Liver (tissue), 9 donors: Measurements from ENCODE around the gene KCNIP1. TPM values are rescaled to one million over a fixed set of nuclear protein-coding genes. Genes with fewer than 3 reads are reported as not detected.

ENCODE experiments used
- DNase-seq: peaks from one replicate; pipeline ENCODE4 v3.0.0-alpha.2; 2017; ENCODE audit warnings: low spot score
- H3K27ac ChIP-seq, 2 donors: one replicate each; pipeline ENCODE4 v1.7.0; 2013; ENCODE audit warnings: inconsistent platforms in 2 of 2, low read length in 2 of 2, control low read depth in 1 of 2, low read depth in 1 of 2, mild to moderate bottlenecking in 1 of 2
- H3K27me3 ChIP-seq, 4 donors: one replicate each; pipeline versions ENCODE4 v1.6.1 to v1.7.0; 2013; ENCODE audit warnings: low read length in 3 of 4, inconsistent platforms in 1 of 4, mild to moderate bottlenecking in 1 of 4, moderate library complexity in 1 of 4; ENCODE audit not compliant: control insufficient read depth in 4 of 4, insufficient read depth in 4 of 4
- H3K36me3 ChIP-seq, 4 donors: one replicate each; pipeline versions ENCODE4 v1.6.1 to v1.7.0; 2013; ENCODE audit warnings: low read length in 3 of 4, mild to moderate bottlenecking in 3 of 4, low read depth in 1 of 4, moderate library complexity in 1 of 4; ENCODE audit not compliant: control insufficient read depth in 4 of 4, insufficient read depth in 3 of 4
- H3K4me1 ChIP-seq, 4 donors: one replicate each; pipeline versions ENCODE4 v1.6.1 to v1.7.0; 2013; ENCODE audit warnings: low read length in 3 of 4, mild to moderate bottlenecking in 3 of 4, moderate library complexity in 1 of 4; ENCODE audit not compliant: control insufficient read depth in 4 of 4, insufficient read depth in 4 of 4
- H3K4me3 ChIP-seq, 3 donors: one replicate each; pipeline versions ENCODE4 v1.6.1 to v1.7.0; 2013; ENCODE audit warnings: low read length in 3 of 3, control low read depth in 1 of 3, low read depth in 1 of 3, mild to moderate bottlenecking in 1 of 3
- H3K9ac ChIP-seq, 2 donors: one replicate each; pipeline ENCODE4 v1.7.0; 2013; ENCODE audit warnings: low read length in 2 of 2, mild to moderate bottlenecking in 2 of 2, moderate library complexity in 2 of 2, control low read depth in 1 of 2, low read depth in 1 of 2
- H3K9me3 ChIP-seq, 4 donors: one replicate each; pipeline versions ENCODE4 v1.6.1 to v1.7.0; 2013; ENCODE audit warnings: low read length in 3 of 4; ENCODE audit not compliant: control insufficient read depth in 4 of 4
- ATF3 ChIP-seq: IDR thresholded peaks from 2 replicates; pipeline ENCODE4 v1.6.1; 2016; ENCODE audit warnings: antibody characterized with exemption
- CTCF ChIP-seq: fragments of 150-350 bp; IDR thresholded peaks from 2 replicates; pipeline ENCODE4 v1.5.1; 2017; ENCODE audit warnings: improper control_type of control experiment, low read depth, low read length; ENCODE audit not compliant: missing input control
- EGR1 ChIP-seq, 2 donors: IDR thresholded peaks; 2 replicates each; pipeline ENCODE4 v1.6.1; 2016 to 2018; ENCODE audit warnings: antibody characterized with exemption in 2 of 2, low read depth in 2 of 2
- FOXA1 ChIP-seq: IDR thresholded peaks from 2 replicates; pipeline ENCODE4 v1.6.1; 2016; ENCODE audit warnings: antibody characterized with exemption
- FOXA2 ChIP-seq: IDR thresholded peaks from 2 replicates; pipeline ENCODE4 v1.6.1; 2016; ENCODE audit warnings: antibody characterized with exemption
- GABPA ChIP-seq, 2 donors: IDR thresholded peaks in 1 of 2; conservative IDR thresholded peaks in 1 of 2; 2 replicates each; pipeline ENCODE4 v1.6.1; 2016; ENCODE audit warnings: antibody characterized with exemption in 2 of 2, mild to moderate bottlenecking in 1 of 2, moderate library complexity in 1 of 2
- NR2F2 ChIP-seq: IDR thresholded peaks from 2 replicates; pipeline ENCODE4 v1.6.1; 2016; ENCODE audit warnings: antibody characterized with exemption
- RAD21 ChIP-seq, 2 donors: IDR thresholded peaks; 2 replicates each; pipeline ENCODE4 v1.6.1; 2016; ENCODE audit warnings: antibody characterized with exemption in 2 of 2, mild to moderate bottlenecking in 2 of 2
- REST ChIP-seq: IDR thresholded peaks from 2 replicates; pipeline ENCODE4 v1.6.1; 2016; ENCODE audit warnings: antibody characterized with exemption, mild to moderate bottlenecking
- RXRA ChIP-seq, 2 donors: IDR thresholded peaks; 2 replicates each; pipeline ENCODE4 v1.6.1; 2017 to 2018; ENCODE audit warnings: antibody characterized with exemption in 2 of 2, mild to moderate bottlenecking in 1 of 2
- SP1 ChIP-seq: IDR thresholded peaks from 2 replicates; pipeline ENCODE4 v1.6.1; 2018; ENCODE audit warnings: antibody characterized with exemption, mild to moderate bottlenecking
- TAF1 ChIP-seq: conservative IDR thresholded peaks from 2 replicates; pipeline ENCODE4 v1.6.1; 2016; ENCODE audit warnings: antibody characterized with exemption, mild to moderate bottlenecking
- ZBTB33 ChIP-seq: IDR thresholded peaks from 2 replicates; pipeline ENCODE4 v1.6.1; 2016; ENCODE audit warnings: antibody characterized with exemption
- WGBS: extraction: QIAGEN DNeasy Blood & Tissue Kit; methylation state at CpG from one replicate; pipeline ENCODE4 v1.1.7; 2013; 5-methylcytosine and 5-hydroxymethylcytosine counted together
- polyA plus RNA-seq, 2 donors: library from polyadenylated mRNA; stranded (reverse) in 1 of 2; unstranded in 1 of 2; fragments of 200-250 nt in 1 of 2; fragments of >200 nt in 1 of 2; fragmentation: Nextera tagmentation in 1 of 2; extraction: Ambion mirVana in 1 of 2; gene quantifications; one replicate each; pipeline versions ENCODE4 v1.2.1 to v1.2.3, GENCODE V29; 2013 to 2015
- total RNA-seq, 2 donors: library from RNA; depleted of rRNA; stranded (reverse); fragments of >200 nt; gene quantifications; one replicate each; pipeline ENCODE4 v1.2.3, GENCODE V29; 2014
- TF ChIP-seq, protein P1 (sequence below): IDR thresholded peaks from 2 replicates; pipeline ENCODE4 v1.6.1; 2016; ENCODE audit warnings: antibody characterized with exemption
- donor health status: healthy.
- donor health status: healthy.
- donor health status: healthy.
- donor health status: healthy.
- donor health status: healthy.

The KCNIP1 gene
- total and polyA plus RNA-seq, 4 donors = 0.08 to 0.23 TPM; not detected in 2

DNA sequence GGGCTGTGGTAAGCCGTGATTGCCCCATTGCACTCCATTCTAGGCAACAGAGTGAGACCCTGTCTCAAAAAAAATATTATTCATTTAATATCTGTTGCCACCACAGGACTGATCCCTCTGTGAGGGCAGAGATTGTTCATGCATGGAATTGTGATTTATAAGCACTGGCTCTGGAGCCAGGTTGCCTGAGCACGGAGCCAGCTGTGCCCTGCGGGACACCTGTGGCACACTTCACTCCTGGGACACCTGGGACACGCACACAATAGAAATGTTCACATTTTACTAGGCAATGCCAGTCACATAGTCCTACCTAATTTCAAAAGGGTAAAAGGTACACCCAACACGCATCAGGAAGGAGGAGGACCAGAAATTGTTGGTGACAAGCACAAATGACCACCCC, 196.7 kb downstream of the KCNIP1 start:
- no peak overlapping the region for H3K27ac ChIP-seq
- WGBS = 76% methylated on average over 5 of the region's 5 CpGs
- no peak overlapping the region for H3K4me3 ChIP-seq
- no peak for DNase-seq
- peaks cover 0 to 8% (median 2%) of the 10 kb centered on the region in 4 donors for H3K27me3 ChIP-seq
- no peaks in the 10 kb centered on the region for H3K9me3 ChIP-seq
- H3K4me1 ChIP-seq = no peaks in the 10 kb centered on the region
- no peak overlapping the region for H3K9ac ChIP-seq
- no peaks in the 10 kb centered on the region for H3K36me3 ChIP-seq
- TF ChIP-seq SP1 = no peak
- no peak for TF ChIP-seq RXRA (IDR thresholded peaks at IDR 0.05)
- no peak for TF ChIP-seq RAD21 (IDR thresholded peaks at IDR 0.05)
- no peak for TF ChIP-seq GABPA (IDR thresholded peaks at IDR 0.05 in 1 of 2, conservative IDR thresholded peaks at IDR 0.05 in 1 of 2)
- no peak for TF ChIP-seq ATF3
- no peak for TF ChIP-seq FOXA2
- TF ChIP-seq FOXA1 = no peak

DNA sequence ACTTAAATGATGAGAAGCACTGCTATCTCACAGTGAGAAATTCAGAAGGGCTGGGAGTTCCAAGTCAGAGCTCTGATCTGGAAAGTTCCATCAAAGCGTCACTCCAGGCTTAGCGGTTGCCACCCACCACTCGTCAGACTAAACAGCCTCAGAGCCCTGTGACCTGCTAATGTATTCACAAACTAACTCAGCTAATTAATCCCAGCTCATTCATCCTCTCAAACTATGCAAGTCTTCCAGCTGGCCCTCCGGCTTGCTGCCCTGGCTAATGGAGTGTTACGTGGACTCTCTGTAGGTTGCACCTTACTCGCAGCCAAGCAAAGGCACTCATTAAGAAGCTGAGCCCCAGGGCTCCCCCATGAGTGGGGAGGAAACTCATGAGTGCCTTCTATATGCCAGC, 197.5 kb downstream of the KCNIP1 start:
- Histone ChIP-seq H3K9ac (no peak overlapping the region), H3K4me3 (no peak overlapping the region), H3K4me1 (no peaks in the 10 kb centered on the region), H3K36me3 (no peaks in the 10 kb centered on the region), H3K27ac (no peak overlapping the region), H3K9me3 (no peaks in the 10 kb centered on the region), H3K27me3 (peaks cover 0 to 7% (median 2%) of the 10 kb centered on the region in 4 donors)
- TF ChIP-seq FOXA2 (no peak), RAD21 (IDR thresholded peaks at IDR 0.05) (no peak), EGR1 (IDR thresholded peaks at IDR 0.05; ENCODE audit: low read depth in 2 of 2) (no peak), CTCF (no peak), FOXA1 (no peak), GABPA (IDR thresholded peaks at IDR 0.05 in 1 of 2, conservative IDR thresholded peaks at IDR 0.05 in 1 of 2) (no peak), SP1 (no peak), NR2F2 (no peak), REST (no peak), TAF1 (no peak), ZBTB33 (no peak)
- TF ChIP-seq, protein P1, sequence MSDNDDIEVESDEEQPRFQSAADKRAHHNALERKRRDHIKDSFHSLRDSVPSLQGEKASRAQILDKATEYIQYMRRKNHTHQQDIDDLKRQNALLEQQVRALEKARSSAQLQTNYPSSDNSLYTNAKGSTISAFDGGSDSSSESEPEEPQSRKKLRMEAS = no peak
- no peak for DNase-seq
- WGBS = 62% methylated on average over 6 of the region's 6 CpGs
